Common myeloid progenitor, CD34-positive (primary cell): ENCODE results near the gene GATA3.

Experiments
- CTCF ChIA-PET: fragments of 350-600 bp; sonication (Branson Sonifier 250); formaldehyde crosslinking; loops from one replicate; lab custom pipeline; 2021; ENCODE audit warnings: antibody characterized with exemption; lab: Charles Lee
- POLR2A ChIA-PET: fragments of 350-600 bp; sonication (Branson Sonifier 250); formaldehyde crosslinking; loops from one replicate; lab custom pipeline; 2021; ENCODE audit warnings: antibody characterized with exemption; lab: Charles Lee
- DNase-seq, 3 donors: peaks; one replicate each; pipeline versions ENCODE4 v3.0.0 to v3.0.0-alpha.2; 2013
- H3K27ac ChIP-seq, 2 experiments: 1 replicate in 1 of 2; 2 replicates in 1 of 2; pipeline ENCODE4 v1.7.0; 2013; ENCODE audit warnings: inconsistent platforms in 2 of 2, low read length in 2 of 2, mild to moderate bottlenecking in 2 of 2, low read depth in 1 of 2, moderate library complexity in 1 of 2; ENCODE audit not compliant: severe bottlenecking in 2 of 2, insufficient read depth in 1 of 2, poor library complexity in 1 of 2
- H3K27me3 ChIP-seq, 5 experiments: replicated peaks in 2 of 5; 1 replicate in 3 of 5; 2 replicates in 2 of 5; pipeline versions ENCODE4 v1.6.1 to v1.7.0; 2013; ENCODE audit warnings: low read length in 4 of 5, mild to moderate bottlenecking in 2 of 5, moderate library complexity in 2 of 5, inconsistent platforms in 1 of 5; ENCODE audit not compliant: insufficient read depth in 5 of 5, control insufficient read depth in 4 of 5
- H3K36me3 ChIP-seq, 4 experiments: 1 replicate in 2 of 4; 2 replicates in 2 of 4; pipeline versions ENCODE4 v1.6.1 to v1.7.0; 2013; ENCODE audit warnings: low read length in 3 of 4, control low read depth in 1 of 4, mild to moderate bottlenecking in 1 of 4; ENCODE audit not compliant: control insufficient read depth in 4 of 4, insufficient read depth in 4 of 4
- H3K4me1 ChIP-seq, 4 experiments: 1 replicate in 3 of 4; 2 replicates in 1 of 4; pipeline versions ENCODE4 v1.6.1 to v1.7.1; 2013; ENCODE audit warnings: low read length in 3 of 4, mild to moderate bottlenecking in 3 of 4, control low read depth in 1 of 4, inconsistent platforms in 1 of 4, moderate library complexity in 1 of 4; ENCODE audit not compliant: control insufficient read depth in 4 of 4, insufficient read depth in 4 of 4; ENCODE audit errors: control extremely low read depth in 1 of 4
- H3K4me3 ChIP-seq, 7 experiments: 1 replicate in 4 of 7; 2 replicates in 3 of 7; pipeline versions ENCODE4 v1.5.1 to v1.7.0; 2013; ENCODE audit warnings: mild to moderate bottlenecking in 7 of 7, low read length in 6 of 7, moderate library complexity in 6 of 7, inconsistent platforms in 2 of 7, low read depth in 2 of 7, control low read depth in 1 of 7; ENCODE audit not compliant: insufficient read depth in 4 of 7, control insufficient read depth in 1 of 7; ENCODE audit errors: extremely low read depth in 1 of 7
- H3K9me3 ChIP-seq, 5 experiments: 1 replicate in 4 of 5; 2 replicates in 1 of 5; pipeline versions ENCODE4 v1.6.1 to v1.7.1; 2013; ENCODE audit warnings: low read length in 4 of 5, mild to moderate bottlenecking in 2 of 5, inconsistent platforms in 1 of 5, low read depth in 1 of 5, moderate library complexity in 1 of 5; ENCODE audit not compliant: control insufficient read depth in 4 of 5, insufficient read depth in 2 of 5; ENCODE audit errors: control extremely low read depth in 1 of 5
- WGBS: methylation state at CpG from one replicate; pipeline ENCODE4 v1.1.5; 2013; ENCODE audit not compliant: insufficient coverage; 5-methylcytosine and 5-hydroxymethylcytosine counted together

Gene GATA3

GRCh38 chr10:8059191-8059936, 4.9 kb downstream of the GATA3 start:
- H3K27me3 ChIP-seq: peaks cover 0 to 14% (median 3%) of the 10 kb centered on the region in 5 experiments
- no peak overlapping the region for H3K27ac ChIP-seq
- 55% methylated on average over 15 of the region's 16 CpGs for WGBS
- DNase-seq: peak in 1 of 3 donors; percentile 16
- POLR2A ChIA-PET: interaction anchor here (0.8 kb wide), 1 partner anchor 22 kb away, joined by 3 read pairs; no protein-coding TSS in a partner anchor
- CTCF ChIA-PET: interaction anchor here (0.9 to 1.9 kb wide), 9 partner anchors 10 to 1150 kb away, joined by 3 to 6 read pairs (median 4); no protein-coding TSS in a partner anchor
- peak overlapping the region in 3 of 7 experiments; percentile 49 to 71 (median 60) for H3K4me3 ChIP-seq
- no peaks in the 10 kb centered on the region for H3K9me3 ChIP-seq
- H3K36me3 ChIP-seq: peaks cover 0 to 7% (median 0%) of the 10 kb centered on the region in 4 experiments
- peaks cover 18 to 93% (median 74%) of the 10 kb centered on the region in 4 experiments for H3K4me1 ChIP-seq

- POLR2A ChIA-PET: interaction anchor here (0.8 kb wide), 1 partner anchor 23 kb away, joined by 3 read pairs; no protein-coding TSS in a partner anchor
- WGBS: 1% methylated on average over 7 of the region's 15 CpGs
- Histone ChIP-seq H3K27me3 (peaks cover 0 to 7% (median 3%) of the 10 kb centered on the region in 5 experiments), H3K4me3 (peak overlapping the region in 6 of 7 experiments; percentile 34 to 71 (median 49)), H3K9me3 (no peaks in the 10 kb centered on the region), H3K27ac (peak overlapping the region; percentile 50 to 72), H3K36me3 (peaks cover 0 to 11% (median 0%) of the 10 kb centered on the region in 4 experiments), H3K4me1 (peaks cover 18 to 95% (median 69%) of the 10 kb centered on the region in 4 experiments)
- DNase-seq: peak; percentile 69 to 83 (median 78)
- CTCF ChIA-PET: interaction anchor here (0.9 to 1.9 kb wide), 11 partner anchors 9 to 1149 kb away, joined by 3 to 6 read pairs (median 4); no protein-coding TSS in a partner anchor
Measured at GRCh38 chr10:8060010-8060703, 5.7 kb downstream of the GATA3 start.

GRCh38 chr10:8060704-8061121, 6.2 kb downstream of the GATA3 start:
- Histone ChIP-seq H3K4me1 (peaks cover 18 to 95% (median 65%) of the 10 kb centered on the region in 4 experiments), H3K36me3 (peaks cover 0 to 11% (median 0%) of the 10 kb centered on the region in 4 experiments), H3K27me3 (peaks cover 0 to 3% (median under 1%) of the 10 kb centered on the region in 5 experiments), H3K27ac (peak overlapping the region; percentile 50 to 72), H3K9me3 (no peaks in the 10 kb centered on the region), H3K4me3 (peak overlapping the region in 6 of 7 experiments; percentile 24 to 71 (median 49))
- no peak for DNase-seq
- POLR2A ChIA-PET: interaction anchor here (0.8 kb wide), 1 partner anchor 23 kb away, joined by 3 read pairs; no protein-coding TSS in a partner anchor
- 5% methylated on average over 3 of the region's 10 CpGs for WGBS
- CTCF ChIA-PET: interaction anchor here (0.9 to 1.9 kb wide), 10 partner anchors 8 to 1149 kb away, joined by 3 to 6 read pairs (median 3); no protein-coding TSS in a partner anchor

GRCh38 chr10:8061274-8062211, 7.1 kb downstream of the GATA3 start:
- CTCF ChIA-PET: interaction anchor here (1.1 to 1.9 kb wide), 5 partner anchors 7 to 383 kb away, joined by 3 to 6 read pairs (median 3); no protein-coding TSS in a partner anchor

GRCh38 chr10:8063128-8063908, 8.8 kb downstream of the GATA3 start:
- Histone ChIP-seq H3K4me3 (no peak overlapping the region), H3K9me3 (no peaks in the 10 kb centered on the region), H3K27me3 (no peaks in the 10 kb centered on the region), H3K36me3 (peaks cover 0 to 11% (median 0%) of the 10 kb centered on the region in 4 experiments), H3K4me1 (peaks cover 17 to 88% (median 52%) of the 10 kb centered on the region in 4 experiments), H3K27ac (no peak overlapping the region)
- ChIA-PET CTCF (interaction anchor here (0.7 kb wide), 1 partner anchor 12 kb away, joined by 3 read pairs; no protein-coding TSS in a partner anchor), POLR2A (no interaction called here)
- 96% methylated on average over 12 of the region's 15 CpGs for WGBS
- DNase-seq: no peak

More at GRCh38 chr10:8061274-8062211, 7.1 kb downstream of the GATA3 start:
- DNase-seq: peak in 1 of 3 donors; percentile 28
- WGBS: 67% methylated on average over 7 of the region's 17 CpGs
- Histone ChIP-seq H3K4me3 (peak overlapping the region in 3 of 7 experiments; percentile 49 to 71 (median 60)), H3K9me3 (no peaks in the 10 kb centered on the region), H3K27me3 (no peaks in the 10 kb centered on the region), H3K36me3 (peaks cover 0 to 11% (median 0%) of the 10 kb centered on the region in 4 experiments), H3K4me1 (peaks cover 24 to 96% (median 63%) of the 10 kb centered on the region in 4 experiments), H3K27ac (no peak overlapping the region)
- POLR2A ChIA-PET: no interaction called here
